Stimulated activated CD8-positive, alpha-beta memory T cell treated with anti-CD3 and anti-CD28 coated beads, Interleukin-7, amount 100 ng/mL, for 24 hours (primary cell): ENCODE data around the gene SLC28A3.

ENCODE experiments used
- DNase-seq: peaks from one replicate; pipeline ENCODE4 v3.0.0-alpha.2; 2020; ENCODE audit warnings: low read depth

The SLC28A3 gene

DNA sequence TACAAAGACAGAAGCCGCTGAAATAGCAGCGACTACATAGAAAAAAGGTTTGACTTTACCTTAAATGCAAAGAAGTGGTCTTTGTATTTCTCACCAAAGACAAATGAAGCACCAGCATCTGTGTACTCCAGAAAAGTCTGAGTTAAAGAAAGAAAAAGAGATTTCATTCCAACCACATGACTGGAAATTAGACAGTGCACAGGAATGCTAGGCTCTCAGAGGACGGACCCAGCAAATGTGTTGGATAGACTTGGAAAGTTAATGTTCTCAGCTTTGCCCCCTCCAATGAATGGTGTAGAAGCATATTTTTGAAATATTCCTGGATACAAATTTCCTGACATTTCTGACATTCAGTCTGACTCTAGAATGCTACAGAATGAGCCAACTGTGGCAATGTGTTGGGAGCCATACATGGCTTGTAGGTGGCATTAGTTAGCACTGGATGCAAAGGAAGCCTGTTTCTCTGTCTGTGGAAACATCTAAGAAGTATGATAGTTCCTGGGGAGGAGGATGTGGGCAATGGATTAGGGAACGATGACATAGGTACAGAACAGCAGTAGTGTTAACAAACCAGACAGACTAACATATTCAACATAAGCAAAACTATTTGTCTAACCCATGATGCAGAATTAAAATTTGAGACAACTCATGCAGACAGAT lies 43.3 kb downstream of the SLC28A3 start:
- no peak for DNase-seq

DNA sequence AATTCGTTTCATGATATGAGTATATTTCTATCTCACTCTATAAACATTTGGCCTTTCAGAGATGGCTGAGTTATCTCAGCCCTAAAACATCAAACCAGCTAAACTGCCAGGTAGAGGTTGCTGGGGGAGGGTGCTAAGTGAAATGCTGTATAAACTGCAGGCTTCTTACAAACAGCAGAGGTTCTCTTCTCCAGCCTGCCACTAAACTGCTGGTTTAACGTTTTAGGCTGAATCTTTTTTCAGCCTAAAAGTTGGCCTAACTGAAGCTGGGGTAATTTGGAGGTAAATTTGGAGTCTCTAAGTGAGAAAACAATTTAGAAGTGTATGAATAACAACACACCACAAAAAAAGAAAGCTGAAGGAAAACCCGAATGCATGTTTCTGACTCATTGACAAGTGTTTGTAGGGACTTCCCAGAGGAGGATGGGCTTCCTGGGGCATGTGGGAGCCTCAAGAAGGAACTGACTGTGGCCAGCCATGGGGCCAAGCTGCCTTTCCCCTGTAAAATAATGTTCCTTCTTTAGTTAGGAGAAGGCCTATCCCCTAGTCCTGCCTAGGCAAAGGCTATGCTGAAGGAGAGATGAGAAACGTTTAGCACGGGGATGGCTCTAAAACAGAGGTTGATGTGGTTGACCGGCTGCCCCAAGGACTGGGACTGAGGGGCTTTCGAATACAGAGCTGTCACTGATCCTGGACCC lies 44.3 kb downstream of the SLC28A3 start:
- no peak for DNase-seq

DNA sequence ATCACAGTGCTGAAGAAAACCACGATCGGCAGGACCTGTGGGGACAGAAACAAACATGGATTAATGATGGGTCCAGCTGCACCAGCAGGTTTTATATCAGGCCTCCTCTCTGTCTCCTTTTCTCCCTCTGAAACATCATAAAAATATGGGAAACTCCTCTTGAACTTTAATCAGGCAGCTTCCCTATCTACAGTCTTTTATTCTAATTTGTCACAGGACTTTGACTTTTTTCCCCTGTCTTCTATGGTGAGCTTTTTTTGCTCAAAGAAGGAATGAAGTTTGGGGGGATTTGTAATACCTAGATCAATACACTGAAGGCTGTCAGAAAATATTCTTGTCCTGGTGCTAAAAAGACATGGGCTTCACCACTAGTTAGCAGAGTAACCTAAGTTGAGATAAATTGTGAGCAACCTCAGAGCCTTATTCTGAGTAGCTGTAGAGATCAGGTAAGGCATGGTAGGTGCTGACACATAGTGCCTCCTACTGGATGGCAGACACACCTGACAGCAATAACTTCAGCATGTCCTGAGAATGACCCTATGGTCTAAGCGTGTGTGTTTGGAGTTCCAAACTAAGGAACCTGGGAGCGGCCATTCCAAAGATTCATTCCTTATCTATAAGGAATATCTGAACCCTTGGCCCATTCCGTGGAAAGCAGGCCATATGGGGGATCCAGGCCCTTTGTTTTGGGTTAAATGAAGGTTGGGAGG lies 46.2 kb downstream of the SLC28A3 start:
- DNase-seq = no peak

- no peak for DNase-seq
Measured at GRCh38 chr9:84293001-84293798, 47.4 kb downstream of the SLC28A3 start.

DNA sequence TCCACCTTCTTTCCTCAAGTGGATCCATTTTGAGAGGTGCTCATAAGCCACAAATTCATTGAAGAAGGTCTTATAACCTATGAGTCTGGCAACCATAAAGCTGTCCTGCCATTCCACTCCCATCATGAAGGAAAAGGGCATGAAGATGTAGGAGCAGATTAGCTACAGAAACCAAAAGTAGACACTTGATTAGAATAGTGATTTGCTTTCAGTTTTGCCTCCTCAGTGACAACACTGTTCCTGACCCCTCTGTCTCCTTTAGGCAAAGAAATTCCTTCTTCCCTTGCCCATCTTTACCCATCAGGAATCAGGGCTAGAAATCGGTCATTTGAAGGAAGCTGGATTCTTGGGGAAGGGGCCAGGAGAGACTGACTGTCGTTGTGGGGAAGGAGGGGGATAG lies 55.2 kb downstream of the SLC28A3 start:
- DNase-seq = no peak

DNA sequence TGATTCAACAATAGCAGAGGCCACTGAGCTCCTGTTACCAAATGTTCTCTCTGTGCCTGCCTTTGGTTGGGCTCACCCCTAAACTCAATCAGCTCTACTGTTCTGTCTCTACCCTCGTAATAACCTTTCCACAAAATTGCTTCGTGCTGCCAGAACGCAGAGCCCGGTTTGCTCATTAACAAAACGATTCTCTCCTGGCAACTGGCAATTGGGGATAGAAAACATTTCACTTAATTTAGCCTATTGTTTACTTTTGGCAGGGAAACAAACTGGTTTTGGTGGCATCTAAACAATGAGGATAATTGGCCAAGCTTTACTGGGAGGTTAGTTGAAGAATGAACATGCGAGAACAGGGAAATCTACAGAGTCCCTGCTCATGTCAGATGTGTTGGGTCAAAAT lies 56.6 kb downstream of the SLC28A3 start:
- no peak for DNase-seq

GRCh38 chr9:84278130-84278529 lies 62.4 kb downstream of the SLC28A3 start:
- DNase-seq = no peak

DNA sequence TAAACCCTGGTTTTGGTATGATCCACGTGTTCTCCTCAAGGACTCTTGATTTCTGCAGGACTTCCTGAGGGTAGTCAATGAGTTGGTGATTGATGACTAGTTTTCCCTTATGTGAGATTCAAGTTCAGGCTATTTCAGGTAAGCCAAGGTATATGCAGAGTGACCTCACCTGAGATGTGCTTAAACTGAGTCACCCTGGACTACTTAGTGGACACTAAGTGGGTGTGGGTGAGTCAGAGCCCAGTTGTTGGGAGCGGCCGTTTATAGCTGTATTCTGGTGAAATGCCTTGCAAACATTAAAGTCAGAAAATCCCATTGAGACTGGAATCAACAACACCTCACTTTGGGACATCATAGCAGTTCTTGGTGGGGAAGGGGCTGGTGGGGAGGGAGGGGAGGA lies 62.9 kb downstream of the SLC28A3 start:
- no peak for DNase-seq

DNA sequence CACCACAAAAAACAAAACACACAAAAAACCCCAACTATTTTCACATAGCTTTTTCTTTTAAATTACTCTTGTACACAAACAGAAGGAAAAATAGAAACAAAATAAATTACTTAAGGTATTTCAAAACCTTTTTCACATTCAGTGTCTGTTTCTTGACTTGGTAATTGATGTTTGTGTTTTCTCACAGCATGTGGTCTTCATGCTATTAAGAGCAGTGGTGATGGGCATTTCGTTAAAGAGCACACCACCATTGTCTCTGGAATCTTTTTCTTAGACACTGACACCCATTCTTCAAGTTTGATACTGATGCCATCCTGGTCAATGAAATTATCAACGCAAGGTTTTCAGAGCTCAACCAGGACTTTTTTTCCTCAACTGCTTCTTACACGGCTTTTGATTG lies 63.8 kb downstream of the SLC28A3 start:
- no peak for DNase-seq

DNA sequence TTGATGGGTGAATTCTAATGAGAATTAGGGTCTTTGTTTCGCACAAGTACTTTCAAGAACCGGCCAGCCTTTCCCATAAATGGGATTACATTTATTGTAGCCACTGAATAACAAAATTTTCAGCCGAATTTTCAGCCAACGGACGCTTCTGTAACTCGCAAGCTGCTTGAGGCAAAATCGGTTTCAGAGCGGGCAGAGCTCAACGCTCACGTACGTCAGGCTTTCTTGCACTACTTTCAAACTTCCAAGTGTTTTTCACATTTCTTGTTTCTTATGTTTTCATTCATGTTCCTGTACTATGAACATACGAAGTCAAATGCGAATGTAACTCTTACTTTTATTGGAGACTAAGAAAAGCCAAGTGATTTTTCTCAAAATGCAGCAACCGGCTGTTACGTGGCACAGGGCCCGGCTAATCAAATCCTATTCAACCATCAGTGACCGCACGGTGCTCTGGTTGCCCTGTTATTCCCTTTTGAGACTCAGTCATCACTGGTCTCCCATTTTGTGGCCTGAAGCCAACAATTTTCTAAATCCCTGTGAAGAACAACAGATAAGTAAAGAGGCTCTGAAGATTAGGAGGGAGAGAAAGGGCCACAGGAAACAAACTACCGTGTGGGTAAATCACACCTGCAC lies 68.5 kb downstream of the SLC28A3 start:
- DNase-seq = no peak

DNA sequence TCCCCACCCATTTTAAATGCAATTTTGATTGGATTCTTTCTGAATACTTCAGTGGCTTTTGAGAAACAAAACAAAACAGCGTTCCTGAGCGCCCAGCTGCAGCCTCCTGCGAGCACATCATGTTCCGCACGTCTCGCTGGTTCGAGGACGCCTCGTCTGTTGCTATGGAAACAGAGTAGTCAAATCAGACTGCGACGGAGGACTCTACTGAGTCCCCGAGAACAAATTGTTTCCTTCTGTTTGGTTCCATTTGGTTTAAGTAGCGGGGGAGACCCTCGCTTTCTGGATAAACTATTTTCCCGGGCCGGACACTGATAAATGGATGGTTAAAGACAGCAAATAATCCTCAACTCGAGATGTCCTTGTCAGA lies 69.0 kb downstream of the SLC28A3 start:
- DNase-seq = no peak

DNA sequence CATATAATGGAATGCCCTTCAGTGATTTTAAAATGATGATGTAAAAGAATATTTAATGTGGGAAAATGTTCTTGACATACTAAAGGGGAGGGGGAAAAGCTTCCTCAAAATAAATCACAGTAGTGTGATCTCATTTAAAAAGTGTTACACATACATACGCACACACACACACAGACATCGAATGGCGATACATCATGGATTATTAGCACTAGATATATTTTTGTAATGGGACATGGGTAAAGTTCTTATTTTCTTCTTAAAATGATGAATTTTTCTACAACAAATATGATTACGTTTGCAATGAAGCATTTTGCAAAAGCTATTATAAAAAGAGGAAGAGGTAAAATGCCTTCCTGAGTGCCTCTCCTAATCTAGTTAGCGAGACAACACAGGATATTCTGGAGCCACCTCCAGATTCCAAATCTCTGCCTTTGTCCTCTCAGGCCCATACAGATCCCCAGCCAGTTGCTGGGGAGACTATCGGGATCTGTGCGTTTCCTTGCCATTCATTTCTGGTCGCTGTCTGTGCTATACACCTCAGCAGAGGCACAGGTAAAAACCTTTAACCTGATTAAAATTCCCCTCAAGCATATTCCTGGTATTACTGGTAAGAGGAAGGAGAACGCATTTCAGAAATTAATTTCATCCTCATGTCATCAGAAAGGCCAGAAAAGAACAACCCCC lies 69.6 kb downstream of the SLC28A3 start:
- no peak for DNase-seq

DNA sequence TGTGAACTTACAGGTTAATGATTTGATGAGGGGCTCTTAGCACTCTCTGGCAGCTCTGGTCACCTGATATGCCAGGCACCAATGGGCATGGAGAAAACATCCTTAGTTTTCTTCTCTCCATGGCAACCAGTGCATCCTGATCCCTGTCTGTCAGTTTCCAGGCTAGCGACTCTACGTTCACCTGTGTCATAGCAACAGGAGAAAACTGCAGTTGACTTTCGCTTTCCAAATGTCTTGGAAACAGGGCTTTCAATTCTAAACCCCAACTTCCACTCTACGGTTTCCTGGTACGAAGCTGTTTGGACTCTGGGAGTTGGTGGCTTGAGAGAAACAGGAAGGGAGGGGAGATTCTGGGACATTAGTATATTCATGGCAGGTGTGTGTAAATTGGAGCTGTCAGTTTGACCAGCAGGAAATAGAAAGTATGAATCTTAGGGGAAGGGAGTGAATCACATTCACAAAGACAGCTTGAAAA lies 74.4 kb downstream of the SLC28A3 start:
- DNase-seq = no peak

- no peak for DNase-seq
Measured at GRCh38 chr9:84264307-84265029, 76.1 kb downstream of the SLC28A3 start.

- peak; percentile 20 for DNase-seq
Measured at GRCh38 chr9:84261070-84261746, 79.3 kb downstream of the SLC28A3 start.

- DNase-seq = no peak
Measured at GRCh38 chr9:84258371-84258770, 82.2 kb downstream of the SLC28A3 start.

- DNase-seq = no peak
Measured at GRCh38 chr9:84255696-84256095, 84.9 kb downstream of the SLC28A3 start.

- no peak for DNase-seq
Measured at GRCh38 chr9:84254972-84255371, 85.6 kb downstream of the SLC28A3 start.

DNA sequence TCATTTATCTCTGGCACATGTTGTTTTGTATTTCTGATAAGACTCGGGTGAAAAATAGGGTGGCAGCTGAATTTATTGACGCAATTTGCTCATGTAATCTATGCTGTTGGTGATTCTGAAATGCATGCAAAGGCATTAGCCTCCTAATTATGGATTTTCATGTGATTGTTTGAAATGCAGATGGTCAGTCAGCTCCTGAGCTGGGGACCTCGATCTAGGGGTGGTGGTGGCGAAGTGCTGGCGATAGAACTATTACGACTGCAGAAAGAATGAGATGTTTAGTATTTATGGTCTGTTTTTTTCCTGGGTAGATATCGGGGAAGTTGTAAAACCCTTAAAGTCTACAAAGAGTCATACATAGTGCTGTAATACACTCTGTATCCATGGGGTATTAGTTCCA lies 88.6 kb downstream of the SLC28A3 start:
- DNase-seq = no peak

GRCh38 chr9:84241817-84242373 lies 98.7 kb downstream of the SLC28A3 start:
- no peak for DNase-seq
